GM18498 (cell line): ENCODE results near the gene NUP85.
"Not testable (repeated sequence)": the region's sequence is repeated elsewhere in the genome, so short reads cannot be mapped to it uniquely, and the experiment has no call there.

Experiments
- ATAC-seq: cut with Tn5 transposase; IDR thresholded peaks from one replicate; pipeline ENCODE4 v1.9.1; 2021; ENCODE audit warnings: mild to moderate bottlenecking, moderate library complexity; ENCODE audit not compliant: unreplicated experiment

Gene NUP85

DNA sequence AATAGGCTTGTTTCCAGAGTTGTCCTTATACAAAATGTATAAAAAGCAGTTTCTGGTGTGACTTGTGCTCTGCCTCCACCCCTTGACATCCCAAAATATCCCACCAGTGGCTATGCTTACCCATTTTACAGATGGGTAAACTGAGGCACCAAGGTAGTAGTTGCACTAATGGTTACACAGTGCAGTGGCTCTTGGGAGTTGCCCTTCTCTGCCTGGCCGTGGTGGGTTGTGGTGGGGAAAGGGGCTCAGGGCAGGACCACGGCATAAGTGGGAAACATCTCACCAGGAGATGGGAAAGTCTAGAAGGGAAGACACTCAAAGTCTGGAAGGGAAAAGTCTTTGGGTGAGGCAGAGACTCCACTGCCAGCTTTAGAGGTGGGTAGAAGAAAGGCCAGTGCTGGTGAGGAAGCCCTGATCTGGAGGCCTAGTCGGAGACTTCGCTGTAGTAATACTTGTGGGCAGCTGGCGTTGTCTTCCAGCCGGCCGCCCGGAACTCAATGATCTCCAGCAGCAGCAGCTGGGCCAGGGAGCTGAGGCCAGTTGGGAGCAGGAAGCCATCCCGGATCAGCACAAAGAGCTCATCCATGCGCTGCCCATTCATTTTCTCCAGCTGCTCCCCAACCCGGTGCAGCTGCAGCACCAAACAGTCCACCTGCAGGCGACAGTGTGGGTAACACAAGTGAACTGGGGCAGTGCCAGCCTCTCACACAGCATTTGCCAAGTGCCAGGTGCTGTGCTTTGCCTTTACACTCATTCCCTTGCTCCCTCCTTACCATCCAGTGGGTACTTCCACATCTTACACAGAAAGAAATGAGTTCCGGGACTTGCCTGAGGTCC, 61.1 kb downstream of the NUP85 start:
- no peak for ATAC-seq

GRCh38 chr17:75267153-75267410, 61.6 kb downstream of the NUP85 start:
- no peak for ATAC-seq

GRCh38 chr17:75267411-75268232, 62.1 kb downstream of the NUP85 start:
- ATAC-seq = no peak

DNA sequence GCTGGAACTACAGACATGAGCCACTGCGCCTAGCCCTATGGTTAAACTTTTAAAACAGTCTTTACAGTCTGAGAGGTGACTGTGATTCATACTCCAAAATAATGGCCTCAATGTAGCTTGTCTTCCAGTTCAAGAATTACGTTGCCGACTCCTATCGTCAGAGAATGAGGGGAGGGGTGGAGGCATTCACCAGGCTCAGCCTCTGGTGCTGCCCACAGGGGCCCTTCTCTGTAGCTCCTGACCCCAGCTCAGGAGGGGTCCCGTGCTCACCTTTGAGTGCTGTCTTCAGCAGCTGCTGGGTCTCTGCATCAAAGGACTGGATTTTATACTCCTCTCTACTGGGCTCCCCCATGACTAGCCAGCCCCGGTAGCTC, 64.4 kb downstream of the NUP85 start:
- no peak for ATAC-seq

DNA sequence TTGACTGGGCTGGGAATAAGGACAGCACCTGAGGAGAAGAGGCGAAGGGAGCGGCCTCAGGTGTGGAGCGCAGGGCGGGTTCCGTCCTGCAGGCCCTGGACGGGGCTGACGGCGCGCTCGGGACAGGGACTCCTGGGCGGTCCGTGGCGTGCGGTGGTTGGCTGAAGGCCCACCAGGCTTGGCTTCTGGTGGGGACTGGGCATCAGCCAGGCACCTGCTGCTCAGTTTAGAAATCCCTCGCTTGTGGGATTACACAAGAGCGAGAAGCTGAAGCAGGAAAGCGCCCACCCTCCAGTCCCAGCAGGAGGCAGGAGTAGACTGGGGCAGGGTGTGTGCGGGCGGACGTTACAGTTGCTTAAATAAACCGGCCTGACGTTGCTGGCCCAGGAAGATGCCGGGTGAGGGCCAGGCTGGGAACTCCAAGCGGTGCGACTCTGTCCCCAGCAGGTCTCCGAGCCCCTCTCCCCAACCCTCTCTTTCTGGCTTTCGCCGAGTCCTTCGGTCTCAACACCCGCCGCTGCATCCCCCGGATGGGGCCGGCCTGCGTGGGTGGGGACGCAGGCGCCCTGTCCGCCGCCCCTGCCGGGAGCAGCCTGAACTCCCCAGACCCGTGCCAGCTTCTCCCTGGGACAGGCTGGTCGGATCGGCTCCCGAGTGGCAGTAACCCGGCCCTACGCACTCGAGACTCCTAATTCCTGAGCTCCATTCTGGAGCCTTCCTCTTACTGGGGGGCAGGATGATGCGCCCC, 64.9 kb downstream of the NUP85 start:
- peak; percentile 39 for ATAC-seq

DNA sequence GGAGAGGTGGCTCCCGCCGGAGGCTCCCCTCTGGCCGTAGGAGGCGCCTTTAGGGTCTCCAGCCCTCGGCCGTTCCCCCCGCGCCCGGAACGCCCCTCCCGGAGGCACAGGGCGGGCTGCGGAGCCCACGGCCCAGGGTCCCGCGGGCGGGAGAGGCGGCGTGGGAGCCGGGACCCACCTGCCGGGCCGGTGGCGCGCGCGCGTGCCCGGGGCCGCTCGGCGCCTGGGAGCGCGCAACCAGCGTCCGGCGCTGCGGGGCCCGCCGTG, 65.4 kb downstream of the NUP85 start, which contains the start of gene MIF4GD:
TSS of gene MIF4GD (minus strand) at position 266 of the 267 bp plus-strand sequence. CDS start 1,036 bp downstream, outside the sequence.
- ATAC-seq = no peak

DNA sequence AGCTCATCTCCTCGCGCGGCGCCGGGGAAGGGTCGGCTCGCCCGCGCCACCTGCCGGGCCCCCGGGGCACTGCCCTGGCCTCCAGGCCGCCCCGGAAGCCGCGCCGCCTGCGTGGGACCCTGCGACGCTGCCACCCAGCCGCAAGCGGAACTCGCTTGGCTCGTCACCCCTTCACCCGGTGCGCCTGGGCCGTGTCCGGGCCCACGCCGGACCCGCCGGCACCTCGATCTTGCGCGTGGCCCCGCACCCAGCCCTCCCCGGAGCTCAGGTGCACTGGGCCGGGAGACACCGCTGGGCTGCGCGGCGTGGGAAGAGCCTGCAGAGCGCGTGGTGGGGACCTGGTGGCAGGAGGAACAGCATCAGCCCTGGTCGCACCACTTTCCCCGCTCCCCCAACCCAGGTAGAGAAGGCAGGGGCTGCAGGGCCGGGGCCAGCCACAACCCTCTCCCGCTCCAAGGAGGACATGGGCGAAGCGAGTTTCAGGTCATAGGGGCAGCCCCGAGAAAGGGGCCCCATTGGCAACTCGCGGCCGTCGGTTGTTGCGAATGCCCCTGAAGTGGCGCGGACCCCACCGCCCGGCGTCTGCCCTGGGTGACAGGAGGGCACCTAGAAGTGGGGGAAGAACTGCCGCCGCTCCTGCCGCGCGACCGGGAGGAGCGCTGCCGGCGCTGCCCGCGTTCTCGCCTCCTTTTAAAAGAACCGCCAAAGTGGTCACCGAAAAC, 65.9 kb downstream of the NUP85 start:
- ATAC-seq = peak; percentile 81

GRCh38 chr17:75271955-75272847, 66.7 kb downstream of the NUP85 start:
- ATAC-seq = no peak

DNA sequence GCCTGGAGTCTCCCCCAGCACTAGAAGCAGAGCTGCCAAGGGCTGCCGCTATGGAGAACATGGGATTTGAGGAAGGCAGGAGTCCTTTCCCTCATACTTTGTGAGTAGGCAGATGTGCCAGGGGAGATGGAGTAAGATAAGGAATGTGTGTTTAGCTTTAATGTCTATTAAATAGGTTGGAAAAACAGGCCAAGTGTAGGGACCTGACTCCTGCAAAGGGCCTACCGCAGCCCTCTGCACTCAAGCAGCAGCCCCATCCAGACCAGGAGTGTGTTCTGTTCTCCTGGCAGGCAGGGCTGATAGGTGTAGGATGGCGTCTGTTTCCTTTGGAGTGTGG, 67.3 kb downstream of the NUP85 start:
- no peak for ATAC-seq

DNA sequence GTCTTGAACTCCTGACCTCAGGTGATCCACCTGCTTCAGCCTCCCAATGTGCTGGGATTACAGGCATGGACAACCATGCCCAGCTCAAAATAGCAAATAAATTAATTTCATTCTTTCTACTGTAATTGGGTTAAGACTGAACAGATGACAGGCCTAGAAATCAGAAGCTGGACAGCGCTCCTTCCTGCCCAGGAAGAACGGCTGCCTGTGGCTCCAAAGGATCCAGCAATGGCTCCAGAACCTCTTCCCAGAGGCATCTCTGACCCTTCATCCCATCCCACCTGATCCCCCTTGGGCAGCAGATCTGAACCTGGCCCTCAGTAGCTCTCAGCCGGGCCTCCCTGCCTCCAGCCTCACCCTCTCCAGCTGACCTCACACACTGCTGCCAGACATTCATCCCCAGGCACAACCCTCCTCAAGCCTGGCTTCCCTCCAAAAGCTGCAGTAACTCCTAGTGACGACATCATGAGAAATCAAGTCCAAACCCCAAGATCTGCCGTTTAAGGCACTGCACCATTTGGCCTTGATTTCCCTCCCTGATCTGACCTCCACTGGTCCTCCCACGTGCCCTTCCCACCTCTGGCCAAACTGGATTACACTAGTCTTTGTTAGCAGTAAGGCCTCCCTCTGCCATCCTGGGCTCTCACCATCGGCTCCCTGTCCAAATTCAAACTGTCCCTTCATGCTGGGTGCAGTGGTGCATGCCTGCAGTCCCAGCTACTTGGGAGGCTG, 68.7 kb downstream of the NUP85 start:
- no peak for ATAC-seq

- no peak for ATAC-seq
Measured at GRCh38 chr17:75277664-75278071, 72.2 kb downstream of the NUP85 start.

- not testable (repeated sequence) for ATAC-seq
Measured at GRCh38 chr17:75280189-75280588, 74.7 kb downstream of the NUP85 start.

GRCh38 chr17:75285123-75285522, 79.6 kb downstream of the NUP85 start:
- ATAC-seq = no peak
